Osteocyte (in vitro differentiated cells): ENCODE measurements around the gene DUSP22. TPM values are rescaled to one million over a fixed set of nuclear protein-coding genes. Genes with fewer than 3 reads are reported as not detected.

Source experiments
- DNase-seq: peaks from one replicate; pipeline ENCODE4 v3.0.0; 2021; ENCODE audit warnings: mixed read lengths; ENCODE audit not compliant: unreplicated experiment; ENCODE audit errors: extremely low spot score
- H3K27ac Mint-ChIP-seq: one replicate; pipeline ENCODE4 v1.8.0; 2021; ENCODE audit warnings: mild to moderate bottlenecking, mixed read lengths; ENCODE audit not compliant: unreplicated experiment
- H3K27me3 Mint-ChIP-seq: one replicate; pipeline ENCODE4 v1.8.0; 2021; ENCODE audit warnings: mixed read lengths; ENCODE audit not compliant: unreplicated experiment
- H3K36me3 Mint-ChIP-seq: one replicate; pipeline ENCODE4 v1.8.0; 2021; ENCODE audit warnings: mixed read lengths; ENCODE audit not compliant: unreplicated experiment
- H3K4me1 Mint-ChIP-seq: one replicate; pipeline ENCODE4 v1.8.0; 2021; ENCODE audit warnings: mixed read lengths; ENCODE audit not compliant: unreplicated experiment
- H3K4me3 Mint-ChIP-seq: one replicate; pipeline ENCODE4 v1.8.0; 2021; ENCODE audit warnings: mild to moderate bottlenecking, moderate library complexity, mixed read lengths; ENCODE audit not compliant: unreplicated experiment
- H3K9me3 Mint-ChIP-seq: one replicate; pipeline ENCODE4 v1.8.0; 2021; ENCODE audit warnings: mixed read lengths; ENCODE audit not compliant: unreplicated experiment
- CTCF ChIP-seq: fragments of 200-600 bp; sonication (generic); IDR thresholded peaks from 2 replicates; pipeline ENCODE4 v1.5.0; 2021; ENCODE audit warnings: antibody characterized with exemption, mild to moderate bottlenecking, moderate library complexity
- total RNA-seq: library from RNA; stranded (reverse); gene quantifications from 2 replicates; pipeline ENCODE4 v1.2.1, GENCODE V29; 2021

Gene DUSP22
- total RNA-seq, 1 donor from 2014 or later, result 27.4 TPM

- TF ChIP-seq CTCF, result no peak
- Mint-ChIP-seq H3K27me3 (no peaks in the 10 kb centered on the region), H3K9me3 (peaks cover 42% of the 10 kb centered on the region), H3K4me3 (no peak overlapping the region), H3K27ac (no peak overlapping the region), H3K4me1 (no peaks in the 10 kb centered on the region), H3K36me3 (no peaks in the 10 kb centered on the region)
- DNase-seq, result no peak
Measured at GRCh38 chr6:359261-360035, 67.2 kb downstream of the DUSP22 start.

DNA sequence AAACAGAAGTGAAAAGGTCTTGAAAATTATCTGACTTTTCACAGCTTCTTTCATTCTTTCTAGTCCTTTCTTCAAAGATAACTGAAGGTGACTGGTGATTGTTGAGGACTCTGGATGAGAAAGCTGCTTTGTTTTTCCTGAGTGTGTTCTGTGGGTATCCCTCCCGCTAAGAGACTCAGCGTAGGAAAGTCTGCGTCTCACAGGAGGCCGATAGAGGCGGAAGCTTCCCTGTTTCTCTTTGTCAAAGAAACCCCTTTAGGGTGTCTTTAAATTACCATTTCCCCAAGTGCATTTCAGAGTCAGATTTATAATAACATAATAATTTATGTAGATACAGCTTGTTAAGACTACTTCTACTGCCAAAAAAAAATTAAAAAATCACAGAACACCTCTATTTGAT, 68.1 kb downstream of the DUSP22 start:
- no peak overlapping the region for H3K4me3 Mint-ChIP-seq
- TF ChIP-seq CTCF, result no peak
- no peak for DNase-seq
- no peaks in the 10 kb centered on the region for H3K36me3 Mint-ChIP-seq
- H3K27me3 Mint-ChIP-seq, result no peaks in the 10 kb centered on the region
- no peak overlapping the region for H3K27ac Mint-ChIP-seq
- no peaks in the 10 kb centered on the region for H3K4me1 Mint-ChIP-seq
- H3K9me3 Mint-ChIP-seq, result peaks cover 46% of the 10 kb centered on the region

- Mint-ChIP-seq H3K4me3 (no peak overlapping the region), H3K9me3 (peaks cover 51% of the 10 kb centered on the region), H3K27ac (no peak overlapping the region), H3K4me1 (no peaks in the 10 kb centered on the region), H3K27me3 (no peaks in the 10 kb centered on the region), H3K36me3 (no peaks in the 10 kb centered on the region)
- no peak for DNase-seq
- TF ChIP-seq CTCF, result no peak
Measured at GRCh38 chr6:360764-361373, 68.6 kb downstream of the DUSP22 start.

DNA sequence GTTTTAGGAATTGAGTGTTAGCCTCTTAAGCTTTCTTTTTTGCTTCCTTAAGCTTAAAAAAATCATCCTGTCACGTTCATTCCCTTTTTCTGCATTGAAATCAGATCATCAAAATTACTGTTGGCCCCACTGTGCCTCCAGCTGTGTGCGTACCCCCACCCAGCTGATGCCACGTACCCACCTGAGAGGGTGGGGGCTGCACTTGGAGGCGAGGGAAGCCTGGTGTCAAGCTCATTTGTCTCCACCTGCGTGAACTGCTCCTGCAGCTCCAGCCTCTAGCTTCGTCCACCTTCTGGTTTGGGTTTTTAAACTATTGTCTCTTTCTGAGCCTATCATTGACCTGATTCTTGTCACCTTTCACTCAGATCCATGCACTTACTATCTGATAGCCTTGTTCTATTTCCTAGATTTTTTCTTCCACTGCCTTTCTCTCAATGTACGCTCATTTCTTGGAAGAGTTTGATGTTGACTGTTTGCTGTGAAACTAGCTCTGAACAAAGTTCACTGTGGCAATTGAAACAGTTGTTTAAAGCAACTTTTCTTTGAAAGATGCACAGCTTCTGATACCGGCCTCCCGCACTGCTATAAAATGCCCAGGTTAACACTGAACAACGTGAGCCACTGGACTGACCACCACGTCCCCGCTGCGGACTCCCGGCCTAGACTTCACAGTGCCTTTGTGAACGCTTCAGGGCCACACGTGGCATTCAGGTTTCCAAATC, 69.3 kb downstream of the DUSP22 start:
- DNase-seq, result no peak
- Mint-ChIP-seq H3K4me1 (no peaks in the 10 kb centered on the region), H3K9me3 (peaks cover 51% of the 10 kb centered on the region)

More for the DNA sequence above, 69.3 kb downstream of the DUSP22 start:
- TF ChIP-seq CTCF, result no peak
- no peak overlapping the region for H3K4me3 Mint-ChIP-seq
- no peaks in the 10 kb centered on the region for H3K27me3 Mint-ChIP-seq
- H3K27ac Mint-ChIP-seq, result no peak overlapping the region
- no peaks in the 10 kb centered on the region for H3K36me3 Mint-ChIP-seq
